HG02943 (cell line): ENCODE data around the gene EPN1.

ENCODE experiments used
- ATAC-seq: cut with Tn5 transposase; IDR thresholded peaks from one replicate; pipeline ENCODE4 v1.9.1; 2021; ENCODE audit warnings: mild to moderate bottlenecking, low read depth, moderate library complexity; ENCODE audit not compliant: unreplicated experiment

The EPN1 gene

DNA sequence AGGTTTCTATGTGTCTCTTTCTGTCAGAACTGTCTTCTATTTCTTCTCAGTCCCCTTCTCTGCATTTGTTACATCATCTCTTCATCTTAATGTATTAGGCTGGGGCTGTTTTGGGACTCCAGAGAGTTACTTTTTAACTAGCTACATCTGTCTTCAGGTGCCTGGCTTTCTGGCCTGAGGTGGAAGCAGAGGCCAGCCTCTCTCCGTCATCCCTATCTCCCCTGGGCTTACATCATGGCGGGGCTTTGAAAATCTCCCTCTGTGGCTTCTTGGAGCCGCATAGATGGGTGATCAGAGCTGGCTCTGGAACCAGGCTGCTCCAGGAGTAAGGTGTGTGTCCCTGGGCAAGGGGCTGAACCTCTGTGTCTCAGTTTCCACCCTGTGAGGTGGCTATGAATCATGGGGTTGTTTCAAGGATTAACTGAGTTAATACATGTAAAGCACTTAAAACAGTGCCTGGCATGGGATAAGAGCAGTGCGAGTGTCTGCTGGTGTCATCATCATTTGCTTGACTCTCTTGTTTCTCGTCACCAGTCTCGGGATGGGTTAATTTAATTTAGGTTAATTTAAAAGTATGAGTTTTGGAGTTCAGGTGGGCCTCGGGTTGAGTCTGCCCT, 2.0 kb downstream of the EPN1 start:
- no peak for ATAC-seq

DNA sequence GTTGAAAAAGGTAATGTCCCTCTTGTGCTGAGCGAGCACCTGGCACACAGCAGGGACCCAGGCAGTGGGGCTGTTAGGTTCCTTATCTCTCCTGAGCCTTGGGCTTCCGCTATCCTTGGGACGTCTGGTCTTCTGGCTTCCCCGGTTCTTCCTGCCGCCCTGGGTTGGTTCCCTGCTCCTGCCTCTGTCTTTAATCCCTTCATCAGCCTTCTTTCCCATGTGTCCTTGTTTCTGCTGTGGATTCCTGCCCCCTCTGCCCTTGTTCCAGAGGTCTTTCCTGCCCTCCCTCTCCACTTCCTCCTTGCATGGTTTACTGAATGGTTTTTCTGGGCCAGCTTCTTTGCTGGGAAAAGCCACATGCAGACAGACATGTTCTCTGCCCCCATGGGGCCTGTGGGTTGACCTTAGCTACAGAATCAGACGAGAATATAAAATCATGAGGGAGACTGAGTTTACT, 2.6 kb downstream of the EPN1 start:
- ATAC-seq = no peak

DNA sequence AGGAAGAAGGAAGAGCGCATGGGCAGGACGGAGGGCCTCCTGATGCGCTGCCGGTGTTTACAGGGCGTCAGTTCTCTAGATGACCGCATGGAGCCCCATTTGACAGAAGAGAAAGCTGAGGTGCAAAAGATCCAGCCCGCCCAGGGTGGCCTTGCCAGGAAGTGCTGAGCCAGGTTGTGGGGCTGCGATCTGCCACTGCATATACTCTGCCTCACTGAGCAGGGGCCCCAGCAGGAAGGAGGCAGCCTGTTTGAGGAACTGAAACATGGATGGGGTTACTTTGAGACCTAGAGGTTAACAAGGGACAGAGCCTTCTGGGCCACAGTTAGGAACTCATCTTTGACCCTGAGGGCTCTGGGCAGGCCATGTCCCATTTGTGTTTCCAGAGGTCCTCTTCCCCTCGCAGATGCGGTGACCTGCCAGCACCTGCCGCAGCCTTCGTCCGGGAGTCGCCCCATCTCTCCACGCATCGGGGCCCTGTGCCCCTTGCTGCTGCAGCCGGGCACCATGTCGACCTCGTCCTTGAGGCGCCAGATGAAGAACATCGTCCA, 3.2 kb downstream of the EPN1 start:
- ATAC-seq = peak; percentile 63

DNA sequence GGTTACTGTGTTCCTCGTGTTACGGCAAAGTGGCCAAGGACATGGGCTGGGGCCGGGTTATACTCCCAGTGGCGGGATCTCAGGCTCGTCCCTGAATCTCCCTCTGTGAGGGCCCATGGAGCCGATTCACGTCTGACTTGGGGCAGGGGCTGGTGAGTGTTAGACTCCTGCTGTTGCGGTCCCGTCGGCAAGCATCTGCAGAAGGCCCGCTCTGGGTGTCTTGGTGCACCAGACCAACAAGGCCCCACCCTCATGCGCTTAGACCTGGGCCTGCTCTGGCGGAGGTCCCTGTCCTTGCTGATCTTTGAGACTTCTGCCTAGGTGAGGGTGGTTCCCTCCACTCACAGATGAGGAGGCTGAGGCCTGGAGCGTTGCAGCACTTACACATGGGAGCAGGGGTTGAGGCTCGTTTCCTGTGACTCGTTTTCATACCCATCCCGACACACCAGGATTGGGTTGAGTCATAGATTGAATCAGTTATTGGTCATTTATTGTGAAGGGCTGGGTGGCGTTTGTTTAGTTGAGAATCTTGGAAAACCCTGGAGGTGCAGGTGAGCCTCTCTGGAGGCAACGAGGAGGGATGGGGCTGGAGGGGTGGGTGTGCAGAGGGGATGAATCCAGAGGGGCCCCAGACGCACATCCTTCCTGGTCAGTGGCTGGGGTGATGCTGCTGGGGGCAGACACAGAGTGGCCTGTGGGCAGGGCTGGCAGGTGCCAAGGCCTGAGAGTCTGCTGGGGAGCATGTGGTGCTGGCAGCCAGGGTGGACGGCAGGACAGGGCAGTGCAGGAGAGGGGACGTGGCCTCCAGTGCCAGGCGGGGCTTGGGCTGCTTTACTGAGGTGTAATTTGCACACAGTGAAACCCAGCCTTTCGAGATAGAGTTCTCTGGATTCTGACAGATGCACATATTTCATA, 4.6 kb downstream of the EPN1 start:
- ATAC-seq = no peak

DNA sequence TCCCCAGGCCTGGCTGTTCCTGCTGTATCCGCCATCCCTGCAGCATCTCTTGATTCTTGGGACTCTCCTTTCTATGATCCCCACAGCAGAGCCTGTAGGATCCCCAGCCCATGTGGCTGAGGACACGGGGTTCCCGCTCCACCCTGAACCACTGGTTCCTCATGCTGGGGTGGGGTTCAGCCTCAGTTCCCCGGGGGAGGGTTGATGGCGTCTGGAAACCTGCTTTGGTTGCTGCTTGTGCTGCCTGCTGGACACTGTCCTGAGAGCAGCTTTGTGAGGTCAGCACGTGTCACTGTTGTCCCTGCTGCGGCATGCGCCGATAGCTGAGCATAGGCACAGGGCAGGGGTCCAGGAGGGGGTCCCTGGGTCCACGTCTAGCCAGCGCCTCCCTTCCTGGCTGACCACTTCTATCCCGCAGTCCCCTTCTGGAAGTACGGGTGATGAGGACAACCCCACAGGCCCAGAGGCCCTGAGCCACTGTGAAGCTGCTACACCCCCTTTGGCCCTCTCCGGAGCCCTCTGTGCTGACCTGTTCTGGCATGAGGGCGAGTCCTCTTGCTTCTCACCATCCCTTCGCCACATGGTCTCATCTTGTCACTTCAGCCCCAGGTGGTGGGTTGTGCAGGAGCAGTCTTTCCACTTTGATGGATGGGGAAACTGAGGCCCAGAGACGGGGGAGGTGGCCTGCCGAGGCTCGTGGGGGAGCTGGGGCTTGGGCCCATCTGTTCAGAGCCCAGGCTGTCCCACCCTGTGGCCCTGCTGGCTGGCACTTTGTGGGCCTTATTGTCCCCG, 5.5 kb downstream of the EPN1 start:
- no peak for ATAC-seq

DNA sequence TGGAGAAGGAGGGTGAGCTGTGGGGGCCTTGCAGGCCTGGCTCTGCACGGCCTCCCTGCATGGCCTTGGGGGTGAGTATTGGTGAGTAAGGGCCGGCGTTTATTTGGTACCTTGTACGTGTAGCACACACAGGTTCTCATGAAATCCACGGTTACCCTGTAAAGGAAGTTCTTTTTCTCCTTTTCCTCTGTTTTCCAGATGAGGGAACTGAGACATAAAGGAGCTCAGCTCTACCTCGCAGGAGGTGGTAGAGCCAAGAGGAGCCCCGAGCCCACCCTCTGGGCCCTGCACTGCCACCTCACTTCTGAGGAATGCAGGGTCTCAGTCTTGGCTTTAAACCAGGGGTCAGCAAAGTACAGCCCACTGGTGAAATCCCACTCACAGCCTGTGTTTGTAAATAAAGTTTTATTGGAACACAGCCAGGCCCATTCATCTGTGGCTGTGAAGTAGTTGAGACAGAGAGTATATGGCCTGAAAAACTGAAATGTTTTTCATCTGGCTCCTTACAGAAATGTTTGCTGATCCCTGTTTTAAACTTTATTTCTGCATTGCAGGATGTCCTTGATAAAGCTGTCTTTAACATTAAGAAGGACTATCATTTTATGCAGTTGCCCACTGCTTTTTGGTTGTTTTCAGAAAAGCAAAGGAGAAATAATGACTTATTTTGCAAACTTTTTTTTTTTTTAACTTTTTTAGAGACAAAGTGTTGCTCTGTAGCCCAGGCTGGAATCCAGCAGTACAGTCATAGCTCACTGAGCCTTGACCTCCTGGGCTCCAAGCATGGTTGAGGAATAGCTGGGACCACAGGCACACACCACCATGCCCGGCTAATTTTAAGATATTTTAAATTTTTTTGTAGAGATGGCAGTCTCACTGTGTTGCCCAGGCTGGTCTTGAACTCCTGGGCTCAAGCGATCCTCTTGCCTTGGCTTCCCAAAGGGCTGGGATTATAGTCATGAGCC, 6.4 kb downstream of the EPN1 start:
- no peak for ATAC-seq

DNA sequence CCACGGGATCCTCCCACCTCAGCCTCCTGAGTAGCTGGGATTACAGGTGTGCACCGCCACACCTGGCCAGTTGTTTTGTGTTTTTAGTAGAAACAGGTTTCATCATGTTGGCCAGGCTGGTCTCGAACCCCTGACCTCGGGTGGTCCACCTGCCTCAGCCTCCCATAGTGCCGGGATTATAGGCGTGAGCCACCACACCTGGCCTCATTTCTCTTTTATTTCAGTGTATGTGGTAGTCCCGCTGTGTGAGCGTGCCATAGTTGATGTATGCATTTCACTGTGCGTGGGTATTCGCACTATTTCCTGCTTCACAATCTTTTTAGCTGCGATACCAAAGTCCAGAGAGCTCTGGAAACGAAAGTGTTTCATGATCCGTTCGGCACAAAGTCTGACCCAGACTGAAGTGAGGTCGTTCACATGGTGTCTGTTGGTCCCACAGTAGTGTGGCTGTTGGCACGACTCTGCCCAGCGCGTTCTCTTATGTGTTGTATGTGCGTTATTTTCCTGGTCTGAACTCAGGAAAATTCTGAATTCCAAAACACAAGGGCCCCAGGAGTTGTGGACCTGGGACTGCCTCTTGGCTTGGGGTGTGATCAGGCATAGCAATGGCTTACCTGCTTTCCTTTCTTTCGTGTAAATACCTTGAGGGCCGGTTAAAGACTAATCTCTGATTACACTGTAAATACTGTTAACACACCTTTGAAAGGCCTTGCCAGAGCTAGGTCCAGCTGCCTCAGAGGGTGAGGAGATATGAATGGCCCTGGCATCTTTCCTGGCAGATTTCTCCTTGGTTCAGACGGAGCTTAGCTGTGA, 8.6 kb downstream of the EPN1 start:
- ATAC-seq = no peak

DNA sequence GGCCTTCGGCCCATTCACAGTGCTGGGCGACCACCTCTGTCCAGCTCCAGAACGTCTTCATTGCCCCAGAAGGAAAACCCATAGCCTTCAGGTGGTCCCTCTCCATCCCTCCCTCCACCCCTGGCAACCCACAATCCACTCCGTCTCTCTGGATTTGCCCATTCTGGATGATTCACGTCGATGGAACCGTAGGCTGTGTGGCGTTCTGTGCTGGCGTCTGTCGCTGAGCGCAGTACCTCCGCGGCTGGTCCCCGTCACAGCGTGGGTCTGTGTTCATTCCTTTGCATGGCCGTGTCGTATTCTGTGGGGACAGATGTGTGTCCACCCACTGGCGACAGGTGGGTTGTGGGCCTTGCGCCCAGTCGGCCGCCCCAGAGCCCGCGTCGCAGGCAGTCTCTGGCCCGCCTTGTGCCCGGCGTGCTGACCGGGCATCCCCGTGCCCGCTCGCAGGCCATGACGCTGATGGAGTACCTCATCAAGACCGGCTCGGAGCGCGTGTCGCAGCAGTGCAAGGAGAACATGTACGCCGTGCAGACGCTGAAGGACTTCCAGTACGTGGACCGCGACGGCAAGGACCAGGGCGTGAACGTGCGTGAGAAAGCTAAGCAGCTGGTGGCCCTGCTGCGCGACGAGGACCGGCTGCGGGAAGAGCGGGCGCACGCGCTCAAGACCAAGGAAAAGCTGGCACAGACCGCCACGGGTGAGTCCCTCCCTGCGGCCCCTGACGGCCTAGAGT, 10.1 kb downstream of the EPN1 start:
- no peak for ATAC-seq

DNA sequence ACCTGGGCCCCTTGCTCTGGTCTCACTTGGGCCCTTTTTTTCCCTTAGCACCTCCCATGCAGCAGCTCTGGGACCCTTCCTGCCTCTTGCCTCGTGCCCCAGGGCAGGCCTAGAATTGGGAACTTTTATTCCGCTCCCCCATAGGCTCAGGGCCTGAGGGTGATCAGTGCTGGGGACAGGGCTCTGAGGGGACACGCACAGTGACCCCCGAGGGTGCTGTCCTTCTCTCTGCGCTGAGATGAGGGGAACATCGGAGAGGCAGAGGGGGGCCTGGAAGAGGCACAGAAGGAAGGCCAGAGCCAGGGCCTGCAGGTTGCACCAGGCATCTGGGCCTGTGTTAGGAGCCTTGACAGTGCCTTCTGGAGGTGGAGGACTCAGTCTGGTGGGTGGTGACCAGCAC, 10.8 kb downstream of the EPN1 start:
- no peak for ATAC-seq

DNA sequence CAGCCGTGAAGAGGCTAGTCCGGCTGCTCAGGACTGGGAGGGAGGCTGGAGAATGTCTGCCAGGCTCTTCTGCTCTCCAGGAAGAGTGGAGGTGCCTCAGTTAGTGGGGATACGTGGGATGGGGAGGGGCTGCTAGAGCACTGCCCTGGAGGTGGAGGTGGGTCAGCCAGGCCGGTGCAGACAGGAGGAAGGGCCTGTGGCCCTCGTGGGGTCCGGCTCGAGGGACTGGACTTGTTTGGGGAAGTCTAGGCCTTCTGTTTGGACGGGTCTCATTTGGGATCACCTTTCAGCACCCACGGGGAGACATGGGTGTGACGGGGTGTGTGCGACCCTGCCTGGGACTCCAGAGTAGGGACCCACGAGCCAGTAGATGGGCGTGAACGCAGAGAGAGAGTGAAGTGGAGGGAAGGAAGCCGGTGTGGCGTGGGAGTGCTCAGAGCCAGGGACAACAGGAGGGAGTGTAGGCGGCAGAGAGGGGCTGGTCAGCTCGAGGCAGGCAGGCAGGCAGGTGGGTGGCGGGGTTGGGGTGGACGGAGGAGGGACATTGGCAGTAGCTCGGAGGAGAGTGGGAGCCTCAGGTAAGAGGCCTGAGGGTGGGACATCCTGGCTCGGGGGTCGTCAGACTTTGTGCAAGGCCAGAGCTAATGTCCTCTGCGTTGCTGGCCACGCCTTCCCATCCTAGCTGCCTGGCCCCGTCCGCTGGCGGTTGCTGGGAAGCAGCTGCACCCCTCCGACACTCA, 11.5 kb downstream of the EPN1 start:
- no peak for ATAC-seq

DNA sequence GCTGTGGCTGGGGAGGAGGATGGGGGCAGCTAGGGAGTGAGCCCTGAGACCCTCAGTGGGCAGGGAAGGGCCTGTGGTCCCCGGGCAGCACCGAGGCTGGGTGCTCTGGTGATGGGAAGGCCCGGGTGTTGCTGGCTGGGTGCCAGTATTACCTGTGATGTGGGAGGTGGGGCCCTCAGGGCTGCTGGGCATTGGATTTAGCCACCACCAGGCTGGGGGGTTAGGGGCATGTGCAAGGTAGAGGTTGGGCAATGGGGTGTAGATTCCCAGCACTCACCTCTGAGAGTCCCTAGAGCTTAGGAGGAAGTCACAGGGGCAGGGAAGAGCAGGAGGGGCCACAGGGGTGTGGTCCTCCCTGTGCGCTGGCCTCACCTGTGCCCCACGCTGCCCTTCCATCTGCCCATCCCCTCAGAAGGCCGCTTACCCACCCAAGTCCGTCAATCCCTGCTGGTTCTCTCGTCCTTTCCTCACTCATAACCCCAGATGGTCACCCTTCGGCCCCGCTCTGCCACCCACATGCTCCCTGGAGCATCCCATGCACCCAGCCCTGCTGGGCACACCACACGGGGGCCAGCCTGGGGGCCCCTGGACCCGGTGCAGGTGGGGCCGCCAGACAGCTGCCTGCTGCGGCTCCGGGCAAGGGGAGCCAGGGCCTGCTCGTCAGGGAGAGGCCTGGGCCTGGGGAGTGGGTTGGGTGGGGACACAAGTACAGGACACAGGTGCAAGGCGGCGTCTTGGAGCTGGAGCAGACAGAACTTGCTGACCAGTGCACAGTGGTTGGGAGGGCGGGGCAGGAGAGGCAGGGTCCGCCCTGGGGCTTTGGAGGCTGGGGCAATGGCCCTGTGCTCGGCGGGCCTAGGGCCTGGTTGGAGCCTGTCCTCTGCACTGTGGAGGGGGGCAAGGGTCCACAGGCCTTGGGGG, 12.5 kb downstream of the EPN1 start:
- ATAC-seq = no peak

DNA sequence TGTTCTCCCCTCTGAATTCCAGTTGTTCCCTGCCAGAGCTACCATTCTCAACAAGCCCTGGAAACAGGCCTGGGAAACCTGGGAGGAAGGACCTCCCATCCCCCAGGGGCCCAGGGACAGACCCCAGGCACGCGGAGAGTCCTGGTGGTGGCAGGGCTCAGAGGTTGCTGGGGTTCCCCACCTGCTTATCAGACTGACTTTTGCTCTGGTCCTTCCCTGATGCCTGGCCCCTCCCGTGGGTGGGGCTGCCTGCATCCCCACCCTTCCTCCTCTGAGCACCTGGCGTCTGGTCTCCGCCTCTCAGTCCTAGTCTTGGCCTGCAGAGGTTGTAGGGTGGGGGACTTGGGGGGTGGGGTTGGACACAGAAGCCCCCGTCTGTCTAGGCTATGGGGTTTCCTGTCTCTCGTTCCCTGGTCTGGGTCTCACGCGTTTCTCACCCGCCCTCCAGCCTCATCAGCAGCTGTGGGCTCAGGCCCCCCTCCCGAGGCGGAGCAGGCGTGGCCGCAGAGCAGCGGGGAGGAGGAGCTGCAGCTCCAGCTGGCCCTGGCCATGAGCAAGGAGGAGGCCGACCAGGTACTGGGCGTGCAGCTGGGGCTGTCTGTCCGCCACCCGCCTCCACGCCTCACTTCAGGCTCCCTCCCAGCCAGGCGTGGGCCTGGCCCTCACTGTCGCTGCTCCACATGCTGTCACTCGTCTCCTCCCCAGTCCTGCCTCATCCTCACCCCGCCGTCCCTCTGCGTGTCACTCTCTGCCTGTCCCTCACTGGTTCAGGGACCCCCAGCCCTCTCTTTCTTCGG, 13.6 kb downstream of the EPN1 start:
- ATAC-seq = no peak

DNA sequence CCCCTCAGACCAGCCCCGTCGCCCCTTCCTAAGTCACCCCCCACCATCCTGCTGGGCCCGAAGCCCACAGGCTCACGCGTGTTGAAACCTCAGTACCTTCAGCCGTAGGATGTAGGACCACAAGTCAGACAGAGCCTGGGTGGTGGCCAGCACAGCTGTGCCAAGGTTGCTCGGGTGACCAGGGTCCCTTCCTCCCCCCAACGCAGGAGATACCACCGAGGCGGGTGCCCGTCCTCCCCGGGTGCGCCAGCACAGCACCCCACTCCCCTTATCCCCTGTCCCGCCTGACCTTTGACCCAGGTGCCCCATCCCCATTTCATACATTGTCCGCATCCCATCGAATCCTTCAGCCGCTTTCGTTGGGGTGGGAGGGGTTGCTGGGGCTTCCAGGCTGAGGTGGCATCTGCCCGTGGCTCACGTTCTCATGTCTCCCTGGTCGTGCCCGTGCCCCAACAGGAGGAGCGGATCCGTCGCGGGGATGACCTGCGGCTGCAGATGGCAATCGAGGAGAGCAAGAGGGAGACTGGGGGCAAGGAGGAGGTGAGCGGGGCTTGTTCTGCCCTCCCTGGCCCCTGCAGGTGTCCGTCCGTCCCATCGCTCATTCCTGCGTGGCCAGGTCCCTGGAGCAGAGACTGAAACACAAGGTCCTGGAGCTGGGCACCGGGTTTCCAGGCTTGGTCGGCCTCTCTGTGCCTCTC, 14.5 kb downstream of the EPN1 start:
- ATAC-seq = no peak

DNA sequence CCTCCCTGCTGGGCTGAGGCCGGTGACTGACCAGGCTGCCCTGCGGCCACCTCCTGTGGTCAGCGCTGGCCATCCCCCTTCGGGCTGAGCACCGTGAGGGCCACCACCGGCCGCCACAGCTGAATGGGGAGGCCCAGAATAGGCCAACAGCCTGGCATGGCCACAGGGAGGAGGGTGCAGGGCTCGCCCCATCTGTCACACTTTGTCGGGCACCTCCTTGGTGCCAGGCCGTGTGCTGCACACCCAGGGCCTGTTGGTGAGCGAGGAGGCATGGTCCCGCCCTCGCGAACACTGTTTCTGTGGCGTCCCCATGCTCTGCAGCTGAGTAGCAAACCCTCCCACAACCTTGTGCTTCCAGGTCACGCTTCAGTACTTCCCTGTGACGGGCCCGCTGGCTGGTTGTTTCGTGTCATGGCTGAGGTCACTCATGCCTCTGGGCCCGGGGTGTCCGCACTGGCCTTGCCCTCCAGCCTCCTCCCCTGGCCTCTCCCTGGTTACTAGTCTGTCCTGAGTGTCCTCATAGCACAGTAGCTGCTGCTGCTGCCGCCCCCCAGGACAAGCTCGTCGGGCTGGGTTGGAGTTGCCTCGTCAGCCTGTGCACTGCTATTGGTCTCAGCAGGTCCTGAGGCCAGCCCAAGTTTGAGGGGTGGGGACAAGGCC, 15.2 kb downstream of the EPN1 start:
- ATAC-seq = no peak
